ENCODE results near the gene RABL2A.
"Not testable (repeated sequence)": the region's sequence is repeated elsewhere in the genome, so short reads cannot be mapped to it uniquely, and the experiment has no call there.

GRCh38 chr2:113625906-113626305 lies 1.2 kb upstream of the RABL2A start:
- not testable (repeated sequence) for TF ChIP-seq CTCF, EZH2phosphoT487 (IDR thresholded peaks at IDR 0.05)
